ENCODE results near the gene IYD.
A peak's percentile ranks its signal among the peaks of the same experiment; 100 is the strongest.

IYD gene

GRCh38 chr6:150395388-150396009, 26.7 kb downstream of the IYD start:
- peak; percentile 68 for DNase-seq (ENCODE audit: low spot score)

- no peak for DNase-seq (ENCODE audit: low spot score)
Observed at GRCh38 chr6:150403458-150404246, 34.8 kb downstream of the IYD start.

- DNase-seq (ENCODE audit: low spot score), result no peak
Observed at GRCh38 chr6:150406948-150407347, 38.1 kb downstream of the IYD start.

GRCh38 chr6:150408842-150409241, 40.0 kb downstream of the IYD start:
- DNase-seq (ENCODE audit: low spot score), result no peak

GRCh38 chr6:150409576-150410066, 40.8 kb downstream of the IYD start:
- no peak for DNase-seq (ENCODE audit: low spot score)

- DNase-seq (ENCODE audit: low spot score), result no peak
Observed at GRCh38 chr6:150410399-150410798, 41.6 kb downstream of the IYD start.

GRCh38 chr6:150410906-150411305, 42.1 kb downstream of the IYD start:
- peak; percentile 2 for DNase-seq (ENCODE audit: low spot score)

GRCh38 chr6:150412221-150412620, 43.4 kb downstream of the IYD start:
- no peak for DNase-seq (ENCODE audit: low spot score)

GRCh38 chr6:150413198-150413597, 44.4 kb downstream of the IYD start:
- DNase-seq (ENCODE audit: low spot score), result no peak

GRCh38 chr6:150413781-150414281, 45.0 kb downstream of the IYD start:
- DNase-seq (ENCODE audit: low spot score), result no peak

- no peak for DNase-seq (ENCODE audit: low spot score)
Observed at GRCh38 chr6:150416128-150416527, 47.3 kb downstream of the IYD start.

- no peak for DNase-seq (ENCODE audit: low spot score)
Observed at GRCh38 chr6:150417250-150417649, 48.4 kb downstream of the IYD start.

- peak; percentile 90 for DNase-seq (ENCODE audit: low spot score)
Observed at GRCh38 chr6:150417899-150418826, 49.4 kb downstream of the IYD start.

GRCh38 chr6:150418827-150419594, 50.2 kb downstream of the IYD start:
- DNase-seq (ENCODE audit: low spot score), result peak; percentile 57

GRCh38 chr6:150420428-150420827, 51.6 kb downstream of the IYD start:
- no peak for DNase-seq (ENCODE audit: low spot score)

- no peak for DNase-seq (ENCODE audit: low spot score)
Observed at GRCh38 chr6:150420926-150421325, 52.1 kb downstream of the IYD start.

GRCh38 chr6:150425508-150425907, 56.7 kb downstream of the IYD start:
- DNase-seq (ENCODE audit: low spot score), result no peak

- no peak for DNase-seq (ENCODE audit: low spot score)
Observed at GRCh38 chr6:150426198-150426597, 57.4 kb downstream of the IYD start.

- DNase-seq (ENCODE audit: low spot score), result no peak
Observed at GRCh38 chr6:150427037-150427602, 58.3 kb downstream of the IYD start.

GRCh38 chr6:150427843-150428242, 59.0 kb downstream of the IYD start:
- no peak for DNase-seq (ENCODE audit: low spot score)

GRCh38 chr6:150430815-150431214, 62.0 kb downstream of the IYD start:
- no peak for DNase-seq (ENCODE audit: low spot score)

Data from RKO (cell line).